HG02623 (cell line): ENCODE data around the gene PLEKHS1.
"Not testable (repeated sequence)": the region's sequence is repeated elsewhere in the genome, so short reads cannot be mapped to it uniquely, and the experiment has no call there.

ENCODE experiments used
- ATAC-seq: cut with Tn5 transposase; IDR thresholded peaks from one replicate; pipeline ENCODE4 v1.9.1; 2021; ENCODE audit warnings: moderate library complexity; ENCODE audit not compliant: unreplicated experiment

PLEKHS1 gene

DNA sequence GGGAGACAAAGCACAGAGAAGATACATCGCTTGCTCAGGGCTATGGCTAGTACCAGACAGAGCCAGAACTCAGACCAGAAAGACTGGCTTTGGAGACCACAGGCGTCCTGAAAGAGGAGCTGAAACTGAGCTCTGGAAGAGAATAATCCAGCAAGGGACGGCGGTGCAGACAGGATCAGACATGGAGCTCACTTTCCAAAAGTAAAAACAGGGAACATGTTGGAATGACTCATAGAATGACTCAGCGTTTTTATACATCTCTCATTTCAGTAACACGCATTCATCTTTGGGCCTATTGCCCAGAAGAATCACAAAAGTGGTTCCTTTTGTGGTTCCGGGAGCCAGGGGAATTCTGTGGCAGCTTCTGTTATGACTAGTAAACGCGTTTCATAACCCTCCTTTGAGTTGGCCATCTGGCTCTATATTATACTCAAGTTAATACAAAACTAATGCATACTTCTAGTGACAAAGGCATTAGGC is 37.2 kb downstream of the PLEKHS1 start:
- peak; percentile 69 for ATAC-seq

DNA sequence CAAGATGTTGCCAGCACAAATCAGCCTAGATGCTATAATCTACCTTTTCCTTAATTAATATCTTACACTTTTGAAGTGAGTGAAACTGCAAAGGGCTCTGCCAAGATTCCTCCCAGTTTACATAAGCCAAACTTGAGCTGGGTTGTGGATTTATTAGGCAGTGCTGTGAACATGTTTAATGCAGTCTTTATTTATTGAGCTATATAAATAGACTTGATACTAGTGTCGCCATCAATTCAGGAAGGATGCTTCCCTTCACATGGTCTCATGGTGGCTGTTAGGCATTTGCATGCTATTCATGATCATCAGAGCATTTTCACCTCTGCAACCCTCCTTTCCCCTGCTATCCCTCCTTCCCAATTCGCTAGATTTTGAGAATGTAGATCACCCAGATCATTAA is 40.2 kb downstream of the PLEKHS1 start:
- no peak for ATAC-seq

DNA sequence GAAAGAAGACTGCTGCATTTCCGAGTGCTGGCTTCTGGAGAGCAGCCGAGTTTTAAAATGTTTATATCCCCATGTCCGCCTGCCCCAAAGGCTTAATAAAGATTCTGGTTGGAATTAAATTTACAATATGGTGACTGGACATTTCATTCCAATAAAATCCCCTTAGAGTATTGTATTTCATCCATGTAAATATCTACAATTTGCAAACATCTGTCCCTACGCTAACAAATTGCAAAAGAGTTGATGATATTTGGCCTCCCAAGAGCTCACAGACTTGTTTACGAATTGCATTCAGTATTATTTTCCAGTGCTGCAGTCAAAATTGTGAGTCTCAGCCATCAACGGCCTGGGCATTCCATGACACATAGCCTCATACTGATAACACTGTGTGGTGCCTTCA is 50.1 kb downstream of the PLEKHS1 start:
- ATAC-seq = no peak

DNA sequence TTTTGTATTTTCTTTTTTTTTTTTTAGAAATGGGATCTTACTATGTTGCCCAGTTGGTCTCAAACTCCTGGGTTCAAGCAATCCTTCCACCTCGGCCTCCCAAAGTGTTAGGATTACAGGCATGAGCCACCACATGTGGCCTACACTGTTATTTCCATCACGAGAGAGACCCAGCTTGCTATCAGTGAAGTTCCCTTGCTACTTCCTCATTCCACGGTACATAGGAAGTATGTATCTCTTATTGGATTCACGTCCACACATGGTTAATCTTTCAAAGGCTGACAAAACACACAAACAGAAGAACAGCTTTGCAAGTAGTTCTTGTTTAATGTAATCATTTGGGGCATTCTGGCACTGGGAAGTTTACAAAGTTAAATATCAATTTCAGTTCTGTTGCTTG is 51.5 kb downstream of the PLEKHS1 start:
- no peak for ATAC-seq

DNA sequence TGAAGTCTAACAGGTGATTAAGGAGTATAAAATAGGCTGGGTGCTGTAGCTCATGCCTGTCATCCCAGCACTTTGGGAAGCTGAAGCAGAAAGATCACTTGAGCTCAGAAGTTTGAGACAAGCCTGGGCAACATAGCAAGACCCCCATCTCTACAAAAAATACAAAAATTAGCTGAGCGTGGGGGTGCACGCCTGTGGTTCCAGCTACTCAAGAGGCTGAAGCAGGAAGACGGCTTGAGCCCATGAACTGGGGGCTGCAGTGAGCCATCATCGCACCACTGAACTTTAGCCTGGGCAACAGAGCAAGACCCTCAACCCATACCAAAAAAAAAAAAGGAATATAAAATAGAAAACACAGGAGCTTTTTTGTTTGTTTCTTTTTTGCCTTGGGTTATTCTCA is 55.0 kb downstream of the PLEKHS1 start:
- ATAC-seq = no peak

DNA sequence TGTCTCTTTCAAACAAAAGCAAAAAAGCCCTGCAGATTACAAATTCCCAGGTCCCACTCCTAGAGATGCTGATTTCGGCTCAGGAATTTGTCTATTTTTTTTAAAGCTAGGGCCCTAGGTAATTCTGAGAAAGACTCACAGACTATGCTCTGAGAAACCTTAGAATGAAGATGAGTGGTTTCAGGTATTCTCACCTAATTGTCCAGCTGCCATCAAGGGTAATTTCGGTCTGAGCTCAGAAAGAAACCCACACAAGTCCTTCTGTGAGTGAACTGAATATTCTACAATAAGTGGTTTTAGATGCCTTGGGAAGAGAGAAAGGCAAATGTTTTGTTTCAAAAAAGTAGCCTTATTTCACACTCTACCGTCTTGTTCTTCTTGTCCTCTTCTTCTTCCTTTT is 56.7 kb downstream of the PLEKHS1 start:
- ATAC-seq = no peak

DNA sequence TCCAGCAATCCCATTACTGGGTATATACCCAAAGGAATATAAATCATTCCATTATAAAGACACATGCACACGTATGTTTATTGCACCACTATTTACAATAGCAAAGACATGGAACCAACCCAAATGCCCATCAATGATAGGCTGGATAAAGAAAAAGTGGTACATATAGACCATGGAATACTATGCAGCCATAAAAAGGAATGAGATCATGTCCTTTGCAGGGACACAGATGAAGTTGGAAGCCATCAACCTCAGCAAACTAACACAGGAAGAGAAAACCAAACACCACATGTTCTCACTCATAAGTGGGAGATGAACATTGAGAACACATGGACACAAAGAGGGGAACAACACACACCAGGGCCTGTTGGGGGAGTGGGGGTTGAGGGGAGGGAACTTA is 63.2 kb downstream of the PLEKHS1 start:
- ATAC-seq = not testable (repeated sequence)

DNA sequence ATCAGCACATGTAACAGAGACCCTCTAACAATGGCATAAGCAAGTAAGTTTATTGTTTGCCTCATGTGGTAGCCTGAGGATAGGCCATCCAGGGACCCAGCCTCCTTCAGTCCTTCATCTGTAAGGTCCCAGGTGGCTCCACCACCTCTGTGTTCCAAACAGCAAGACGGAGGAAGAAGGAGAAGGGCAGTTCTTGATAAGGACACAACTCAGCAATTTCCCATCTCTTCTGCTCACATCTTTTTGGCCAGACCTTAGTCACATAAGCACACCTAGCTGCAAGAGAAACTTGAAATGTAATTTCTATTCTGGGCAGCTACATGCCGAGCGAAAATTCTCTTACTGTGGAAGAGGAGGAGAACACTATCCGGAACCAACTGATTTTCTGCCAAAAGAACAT is 68.5 kb downstream of the PLEKHS1 start:
- ATAC-seq = no peak

DNA sequence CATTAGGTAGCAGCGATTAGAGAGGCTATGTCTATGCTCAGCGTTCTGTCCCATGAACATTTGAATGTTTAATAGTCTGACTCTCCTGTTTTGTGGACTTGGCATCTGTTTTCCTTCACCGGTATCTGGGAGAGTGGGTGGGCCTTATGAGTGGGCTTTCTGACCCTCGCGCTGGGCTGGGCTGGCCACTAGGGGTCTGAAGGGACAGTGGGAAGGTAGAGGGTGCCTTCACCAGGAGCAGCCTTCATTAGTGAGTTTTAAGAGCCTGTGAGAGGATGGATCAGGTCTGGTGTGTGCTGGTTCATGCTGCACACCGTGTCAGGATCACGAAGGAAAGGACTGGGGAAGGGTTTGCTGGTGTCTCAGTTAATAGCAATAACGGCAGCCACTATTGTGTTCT is 69.0 kb downstream of the PLEKHS1 start:
- ATAC-seq = no peak

DNA sequence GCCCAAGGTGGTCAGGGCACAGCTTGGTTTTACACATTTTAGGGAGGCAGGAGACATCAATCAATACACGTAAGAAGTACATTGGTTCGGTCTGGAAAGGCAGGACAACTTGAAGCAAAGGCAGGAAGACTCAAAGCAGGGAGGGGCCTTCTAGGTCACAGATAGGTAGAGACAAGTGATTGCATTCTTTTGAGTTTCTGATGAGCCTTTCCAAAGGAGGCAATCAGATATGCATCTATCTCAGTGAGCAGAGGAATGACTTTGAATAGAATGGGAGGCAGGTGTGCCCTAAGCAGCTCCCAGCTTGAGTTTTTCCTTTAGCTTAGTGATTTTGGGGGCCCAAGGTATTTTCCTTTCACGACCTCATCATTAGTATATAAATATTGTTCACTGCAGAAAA is 69.8 kb downstream of the PLEKHS1 start:
- not testable (repeated sequence) for ATAC-seq

DNA sequence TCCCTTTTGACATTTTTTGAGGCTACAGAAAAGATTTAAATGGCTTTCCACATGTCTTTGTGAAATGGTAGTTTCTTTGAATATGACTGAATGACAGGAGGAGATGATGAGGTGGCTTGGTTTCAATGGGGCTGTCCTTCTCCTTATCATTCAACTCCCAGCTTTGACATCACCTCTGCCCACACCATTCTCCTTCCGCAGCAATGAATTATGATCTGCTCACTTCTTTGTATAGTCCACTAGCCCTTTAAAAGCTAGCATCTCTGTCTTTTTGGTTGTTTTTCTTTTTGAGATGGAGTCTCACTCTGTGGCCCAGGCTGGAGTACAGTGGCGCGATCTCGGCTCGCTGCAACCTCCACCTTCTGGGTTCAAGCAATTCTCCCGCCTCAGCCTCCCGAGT is 70.7 kb downstream of the PLEKHS1 start:
- ATAC-seq = no peak

DNA sequence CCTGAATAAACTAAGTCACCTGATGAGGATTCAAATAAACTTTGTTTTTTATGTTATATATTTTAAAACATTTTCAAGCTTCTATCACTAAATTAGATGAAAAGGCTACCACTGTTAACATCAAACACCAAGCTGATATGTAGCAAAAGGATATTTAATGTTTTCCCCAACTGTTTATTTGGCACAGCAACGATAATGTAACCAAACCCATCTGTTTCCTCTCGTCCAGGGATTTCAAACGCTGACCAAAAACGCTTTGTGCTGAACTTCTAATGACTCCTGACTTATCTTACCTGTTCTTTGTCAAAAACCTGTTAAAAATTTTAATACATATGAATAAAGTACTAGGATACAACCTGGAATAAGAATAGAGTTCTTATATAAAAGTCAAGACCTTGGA is 71.9 kb downstream of the PLEKHS1 start:
- no peak for ATAC-seq

DNA sequence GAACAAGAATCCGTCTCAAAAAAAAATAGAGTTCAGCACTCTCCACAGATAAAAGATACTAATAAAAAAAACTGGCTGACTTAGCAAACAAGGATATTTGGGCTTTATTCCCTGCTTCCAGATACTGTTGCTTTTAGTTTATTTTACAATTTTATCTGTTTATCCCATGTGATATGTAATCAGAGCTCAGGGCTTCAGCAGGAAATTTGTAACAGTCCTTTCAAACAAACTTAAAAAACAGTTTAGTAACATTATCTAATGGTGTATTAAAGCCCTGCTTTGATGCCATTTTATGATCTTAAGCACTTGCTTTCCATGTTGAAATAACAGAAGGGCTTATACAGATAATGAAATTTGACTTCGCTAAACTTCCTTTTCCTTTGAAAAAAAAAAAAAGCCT is 74.3 kb downstream of the PLEKHS1 start:
- no peak for ATAC-seq

DNA sequence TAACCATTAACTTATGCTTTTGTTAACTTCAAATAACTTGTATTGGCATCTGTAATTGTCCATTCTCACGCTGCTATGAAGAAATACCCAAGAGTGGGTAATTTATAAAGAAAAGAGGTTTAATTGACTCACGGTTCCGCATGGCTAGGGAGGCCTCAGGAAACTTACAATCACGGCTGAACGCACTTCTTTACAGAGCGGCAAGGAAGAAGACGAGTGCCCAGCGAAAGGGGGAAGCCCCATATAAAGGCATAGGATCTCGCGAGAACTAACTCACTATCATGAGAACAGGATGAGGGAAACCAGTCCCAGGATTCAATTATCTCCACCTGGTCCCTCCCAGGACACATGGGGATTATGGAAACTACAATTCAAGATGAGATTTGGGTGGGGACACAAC is 77.1 kb downstream of the PLEKHS1 start:
- ATAC-seq = not testable (repeated sequence)
